Stimulated activated CD4-positive, alpha-beta T cell treated with anti-CD3 and anti-CD28 coated beads, TNF-alpha, amount 100 ng/mL, for 24 hours (primary cell): ENCODE measurements around the gene OR2Z1.
A peak's percentile ranks its signal among the peaks of the same experiment; 100 is the strongest.
"Not testable (repeated sequence)": the region's sequence is repeated elsewhere in the genome, so short reads cannot be mapped to it uniquely, and the experiment has no call there.

Source experiments
- DNase-seq, 3 experiments: peaks; one replicate each; pipeline ENCODE4 v3.0.0-alpha.2; 2020; ENCODE audit warnings: low read depth in 3 of 3

Gene OR2Z1

GRCh38 chr19:8702350-8702749 is 19.1 kb upstream of the OR2Z1 start:
- DNase-seq = peak in 1 of 3 experiments; percentile 30

- no peak for DNase-seq
These were observed 18.2 kb upstream of the OR2Z1 start for GRCh38 chr19:8703223-8703622.

GRCh38 chr19:8705304-8705703 is 16.1 kb upstream of the OR2Z1 start:
- DNase-seq = not testable (repeated sequence)

GRCh38 chr19:8705742-8706141 is 15.7 kb upstream of the OR2Z1 start:
- DNase-seq = no peak

- DNase-seq = not testable (repeated sequence)
These were observed 11.1 kb upstream of the OR2Z1 start for GRCh38 chr19:8710337-8710736.

GRCh38 chr19:8722032-8722431 is 598 bp downstream of the OR2Z1 start:
- DNase-seq = no peak

GRCh38 chr19:8724276-8724675 is 2.8 kb downstream of the OR2Z1 start:
- no peak for DNase-seq

GRCh38 chr19:8731428-8732169 is 10.2 kb downstream of the OR2Z1 start:
- no peak for DNase-seq

GRCh38 chr19:8738377-8738776 is 16.9 kb downstream of the OR2Z1 start:
- no peak for DNase-seq

- DNase-seq = not testable (repeated sequence)
These were observed 18.0 kb downstream of the OR2Z1 start for GRCh38 chr19:8739291-8740065.

GRCh38 chr19:8767257-8767656 is 45.8 kb downstream of the OR2Z1 start:
- not testable (repeated sequence) for DNase-seq

GRCh38 chr19:8769265-8769664 is 47.8 kb downstream of the OR2Z1 start:
- DNase-seq = not testable (repeated sequence)

- DNase-seq = not testable (repeated sequence)
These were observed 52.2 kb downstream of the OR2Z1 start for GRCh38 chr19:8773587-8773986.
